Measurements from ENCODE around the gene PRR16. TPM values are rescaled to one million over a fixed set of nuclear protein-coding genes. Genes with fewer than 3 reads are reported as not detected.

Gene PRR16
- total and polyA plus RNA-seq, 2 of the 13 experiments (the other 11 are each of a cell fraction or from before 2014, with no cell fraction given): not detected

GRCh38 chr5:120471971-120472370 lies 7.9 kb downstream of the PRR16 start:
- no TSS peak for BruUV-seq (replicated peaks)
- no peak for FAIRE-seq

More at GRCh38 chr5:120471971-120472370, 7.9 kb downstream of the PRR16 start:
- no peaks in the 10 kb centered on the region for H3K79me2 ChIP-seq (ENCODE audit: insufficient read depth, low read length)
- H3K4me2 ChIP-seq (ENCODE audit: low read depth, low read length): no peak overlapping the region
- H4K20me1 ChIP-seq (ENCODE audit: insufficient read depth, low read length): no peaks in the 10 kb centered on the region
- intact Hi-C loops (cut with micrococcal nuclease; ENCODE audit: unreplicated experiment) (no loop called here), in situ Hi-C loops (cut with HindIII; ENCODE audit: extremely low pct_ligation_motif_present, low pct_unique_long_range_greater_than_20kb) (no loop called here)
- H3K9ac ChIP-seq (ENCODE audit: insufficient read depth, low read depth, low read length): no peak overlapping the region
- H3K4me1 ChIP-seq (ENCODE audit: insufficient read depth, low read length): no peaks in the 10 kb centered on the region
- no peak overlapping the region for H3K27ac ChIP-seq (ENCODE audit: extremely low read length, insufficient read depth, low read length)
- no peaks in the 10 kb centered on the region for H3K36me3 ChIP-seq (replicated peaks in 1 of 2; ENCODE audit: control insufficient read depth in 1 of 2, insufficient read depth in 2 of 2, low read length in 2 of 2)
- H3K27me3 ChIP-seq (ENCODE audit: control insufficient read depth in 1 of 2, insufficient read depth in 2 of 2, low read length in 2 of 2): no peaks in the 10 kb centered on the region; a peak in 1 of 5 replicates
- no peak overlapping the region for H3K4me3 ChIP-seq (replicated peaks in 1 of 3; ENCODE audit: insufficient read depth in 1 of 3, low read depth in 2 of 3, low read length in 3 of 3)
- DNase-seq (ENCODE audit: low spot score) (no peak), ATAC-seq (no peak)
- TF ChIP-seq ZBTB37 (CRISPR knock-in tag; IDR thresholded peaks at IDR 0.05): no peak
- no peak for TF ChIP-seq ZNF354B (CRISPR knock-in tag; IDR thresholded peaks at IDR 0.05)
- no peak for TF ChIP-seq STAT5B (CRISPR knock-in tag; IDR thresholded peaks at IDR 0.05)
- TF ChIP-seq ZNF773 (CRISPR knock-in tag; IDR thresholded peaks at IDR 0.05; ENCODE audit: borderline replicate concordance): no peak
- no peak for TF ChIP-seq ZNF576 (CRISPR knock-in tag; IDR thresholded peaks at IDR 0.05)
- TF ChIP-seq ZNF30 (CRISPR knock-in tag; IDR thresholded peaks at IDR 0.05): no peak
- TF ChIP-seq ARID2 (CRISPR knock-in tag; IDR thresholded peaks at IDR 0.05; ENCODE audit: borderline replicate concordance): no peak
- TF ChIP-seq MZF1 (CRISPR knock-in tag; IDR thresholded peaks at IDR 0.05; ENCODE audit: borderline replicate concordance): no peak
- TF ChIP-seq ZNF790 (CRISPR knock-in tag; IDR thresholded peaks at IDR 0.05; ENCODE audit: borderline replicate concordance): no peak
- TF ChIP-seq SUZ12 (IDR thresholded peaks at IDR 0.05; ENCODE audit: low read depth, low read length): no peak
- no peak for TF ChIP-seq ZNF331 (CRISPR knock-in tag; IDR thresholded peaks at IDR 0.05)
- no peak for TF ChIP-seq THYN1 (CRISPR knock-in tag; IDR thresholded peaks at IDR 0.05; ENCODE audit: borderline replicate concordance, low read depth)
- TF ChIP-seq MED8 (CRISPR knock-in tag; IDR thresholded peaks at IDR 0.05; ENCODE audit: insufficient replicate concordance): no peak
- no peak for TF ChIP-seq ZNF788 (CRISPR knock-in tag; IDR thresholded peaks at IDR 0.05; ENCODE audit: borderline replicate concordance)
- TF ChIP-seq DNMT1 (CRISPR knock-in tag; IDR thresholded peaks at IDR 0.05): no peak
- no peak for TF ChIP-seq TRAFD1 (CRISPR knock-in tag; IDR thresholded peaks at IDR 0.05; ENCODE audit: borderline replicate concordance)
- no peak for TF ChIP-seq KDM1A (CRISPR knock-in tag; IDR thresholded peaks at IDR 0.05)
- no peak overlapping the region for H2AFZ ChIP-seq (ENCODE audit: low read length)
- H3K9me3 ChIP-seq (ENCODE audit: low read length): no peaks in the 10 kb centered on the region
- CTCF ChIA-PET (ENCODE audit: low intra/inter-chr PET ratio, low total read pairs): no interaction called here
- POLR2A ChIA-PET: no interaction called here
